GM20000 (cell line): ENCODE measurements around the gene VAV1.

Source experiments
- DNase-seq: peaks from one replicate; pipeline ENCODE4 v3.0.0; 2012; ENCODE audit warnings: low spot score
- TF ChIP-seq, protein P1 (sequence below): IDR thresholded peaks from 2 replicates; pipeline ENCODE4 v1.5.1; 2012; ENCODE audit warnings: mild to moderate bottlenecking, control low read depth; ENCODE audit errors: extremely low read depth, missing control alignments

VAV1 gene

GRCh38 chr19:6819323-6819722 lies 46.8 kb downstream of the VAV1 start:
- no peak for DNase-seq
- TF ChIP-seq, protein P1, sequence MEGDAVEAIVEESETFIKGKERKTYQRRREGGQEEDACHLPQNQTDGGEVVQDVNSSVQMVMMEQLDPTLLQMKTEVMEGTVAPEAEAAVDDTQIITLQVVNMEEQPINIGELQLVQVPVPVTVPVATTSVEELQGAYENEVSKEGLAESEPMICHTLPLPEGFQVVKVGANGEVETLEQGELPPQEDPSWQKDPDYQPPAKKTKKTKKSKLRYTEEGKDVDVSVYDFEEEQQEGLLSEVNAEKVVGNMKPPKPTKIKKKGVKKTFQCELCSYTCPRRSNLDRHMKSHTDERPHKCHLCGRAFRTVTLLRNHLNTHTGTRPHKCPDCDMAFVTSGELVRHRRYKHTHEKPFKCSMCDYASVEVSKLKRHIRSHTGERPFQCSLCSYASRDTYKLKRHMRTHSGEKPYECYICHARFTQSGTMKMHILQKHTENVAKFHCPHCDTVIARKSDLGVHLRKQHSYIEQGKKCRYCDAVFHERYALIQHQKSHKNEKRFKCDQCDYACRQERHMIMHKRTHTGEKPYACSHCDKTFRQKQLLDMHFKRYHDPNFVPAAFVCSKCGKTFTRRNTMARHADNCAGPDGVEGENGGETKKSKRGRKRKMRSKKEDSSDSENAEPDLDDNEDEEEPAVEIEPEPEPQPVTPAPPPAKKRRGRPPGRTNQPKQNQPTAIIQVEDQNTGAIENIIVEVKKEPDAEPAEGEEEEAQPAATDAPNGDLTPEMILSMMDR, result no peak

- no peak for DNase-seq
- TF ChIP-seq, protein P1, result no peak
Observed at GRCh38 chr19:6820237-6820636, 47.7 kb downstream of the VAV1 start.

GRCh38 chr19:6821639-6822310 lies 49.3 kb downstream of the VAV1 start:
- TF ChIP-seq, protein P1, result no peak
- no peak for DNase-seq

DNA sequence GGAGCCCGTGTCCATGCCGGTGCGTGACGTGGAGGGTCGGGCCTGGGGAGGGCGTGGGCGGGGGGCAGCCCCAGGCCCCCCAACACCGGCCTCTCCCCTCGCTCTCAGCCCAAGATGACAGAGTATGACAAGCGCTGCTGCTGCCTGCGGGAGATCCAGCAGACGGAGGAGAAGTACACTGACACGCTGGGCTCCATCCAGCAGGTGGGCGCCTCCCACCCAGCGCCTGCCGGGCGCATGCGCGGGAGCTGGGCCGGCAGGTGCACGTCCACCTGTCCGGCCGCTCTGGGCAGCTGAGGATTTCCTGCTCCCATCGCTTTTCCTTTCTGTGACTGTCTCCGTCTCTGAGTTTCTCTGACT lies 49.8 kb downstream of the VAV1 start:
- no peak for DNase-seq
- TF ChIP-seq, protein P1, result no peak

- TF ChIP-seq, protein P1, result no peak
- no peak for DNase-seq
Observed at GRCh38 chr19:6825076-6825774, 52.7 kb downstream of the VAV1 start.

DNA sequence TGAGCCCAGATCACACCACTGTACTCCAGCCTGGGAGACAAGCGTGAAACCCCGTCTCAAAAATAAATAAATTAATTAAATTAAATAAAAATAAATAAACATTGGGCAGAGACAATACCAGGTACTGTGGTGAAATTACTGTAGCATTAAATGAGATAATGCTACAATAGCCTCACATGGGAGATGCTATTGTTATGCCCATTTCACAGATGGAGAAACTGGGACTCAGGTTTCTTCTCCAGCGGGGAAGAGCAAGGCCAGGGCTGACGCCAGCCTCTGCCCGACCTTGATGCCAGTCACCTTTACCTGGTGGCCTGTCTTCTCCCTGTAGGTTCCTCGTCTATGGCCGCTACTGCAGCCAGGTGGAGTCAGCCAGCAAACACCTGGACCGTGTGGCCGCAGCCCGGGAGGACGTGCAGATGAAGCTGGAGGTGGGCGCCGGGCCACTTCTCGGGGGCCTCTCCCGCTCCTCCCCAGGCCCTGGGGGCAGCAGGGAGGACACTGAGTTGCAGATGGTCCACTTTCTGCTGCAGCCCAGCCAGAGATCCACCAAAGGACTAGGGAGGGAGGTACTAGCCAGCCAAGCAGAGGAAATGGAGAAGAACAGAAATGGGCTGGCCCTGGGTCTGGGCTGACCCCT lies 53.9 kb downstream of the VAV1 start:
- TF ChIP-seq, protein P1, result no peak

GRCh38 chr19:6828306-6828697 lies 55.8 kb downstream of the VAV1 start:
- no peak for DNase-seq
- TF ChIP-seq, protein P1, result no peak

More for the DNA sequence above, 53.9 kb downstream of the VAV1 start:
- no peak for DNase-seq
